ENCODE measurements around the gene EGF.

DNA sequence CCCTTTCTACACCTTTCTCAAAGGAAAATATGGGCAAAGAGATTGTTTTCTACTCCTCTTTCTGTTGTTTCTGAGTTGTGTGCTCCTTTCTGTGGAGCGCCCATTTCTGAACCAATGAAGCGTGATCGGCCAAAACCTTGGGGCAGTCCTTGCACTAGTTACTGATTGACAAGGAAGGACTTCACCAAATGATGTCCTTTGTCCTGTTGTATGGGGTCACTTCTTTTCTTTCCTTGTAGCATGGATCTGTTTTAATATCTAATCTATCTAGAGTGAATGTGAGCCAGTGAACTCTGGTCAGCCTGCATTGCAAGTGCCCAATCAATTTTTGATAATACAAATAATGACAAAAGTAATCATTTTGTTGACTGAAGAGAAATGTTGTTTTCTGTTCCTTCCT is 94.5 kb downstream of the EGF start:
- TF ChIP-seq, protein P1, sequence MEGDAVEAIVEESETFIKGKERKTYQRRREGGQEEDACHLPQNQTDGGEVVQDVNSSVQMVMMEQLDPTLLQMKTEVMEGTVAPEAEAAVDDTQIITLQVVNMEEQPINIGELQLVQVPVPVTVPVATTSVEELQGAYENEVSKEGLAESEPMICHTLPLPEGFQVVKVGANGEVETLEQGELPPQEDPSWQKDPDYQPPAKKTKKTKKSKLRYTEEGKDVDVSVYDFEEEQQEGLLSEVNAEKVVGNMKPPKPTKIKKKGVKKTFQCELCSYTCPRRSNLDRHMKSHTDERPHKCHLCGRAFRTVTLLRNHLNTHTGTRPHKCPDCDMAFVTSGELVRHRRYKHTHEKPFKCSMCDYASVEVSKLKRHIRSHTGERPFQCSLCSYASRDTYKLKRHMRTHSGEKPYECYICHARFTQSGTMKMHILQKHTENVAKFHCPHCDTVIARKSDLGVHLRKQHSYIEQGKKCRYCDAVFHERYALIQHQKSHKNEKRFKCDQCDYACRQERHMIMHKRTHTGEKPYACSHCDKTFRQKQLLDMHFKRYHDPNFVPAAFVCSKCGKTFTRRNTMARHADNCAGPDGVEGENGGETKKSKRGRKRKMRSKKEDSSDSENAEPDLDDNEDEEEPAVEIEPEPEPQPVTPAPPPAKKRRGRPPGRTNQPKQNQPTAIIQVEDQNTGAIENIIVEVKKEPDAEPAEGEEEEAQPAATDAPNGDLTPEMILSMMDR (IDR thresholded peaks at IDR 0.05; ENCODE audit: insufficient read depth, low read length), result no peak
- TF ChIP-seq POLR2AphosphoS5 (IDR thresholded peaks at IDR 0.05; ENCODE audit: low read depth), result no peak

Measured in HL-60 (cell line).